COLO668 (cell line): Measurements from ENCODE around the gene NEUROD2.

Source experiments
- DNase-seq: peaks from one replicate; lab custom pipeline; 2025; ENCODE audit not compliant: unreplicated experiment; lab: John Stamatoyannopoulos, UW

The NEUROD2 gene

DNA sequence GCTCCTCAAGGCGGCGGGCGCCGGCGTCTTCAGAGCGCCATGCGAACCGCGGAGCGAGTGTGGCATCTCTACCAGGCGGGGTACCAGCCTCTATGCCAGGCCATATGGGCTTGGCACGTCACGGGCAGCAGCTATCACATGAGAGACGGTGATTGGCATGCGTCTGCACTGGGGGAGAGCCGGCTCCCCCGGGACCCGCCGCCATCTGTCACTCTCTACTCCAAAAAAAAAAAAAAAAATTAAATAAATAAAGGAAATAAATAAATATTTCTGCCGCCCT lies at the start of gene NEUROD2:
Gene NEUROD2 (minus strand): TSS at position 70 of the 280 bp plus-strand sequence. CDS start 1,321 bp downstream, outside the sequence.
- no peak for DNase-seq

DNA sequence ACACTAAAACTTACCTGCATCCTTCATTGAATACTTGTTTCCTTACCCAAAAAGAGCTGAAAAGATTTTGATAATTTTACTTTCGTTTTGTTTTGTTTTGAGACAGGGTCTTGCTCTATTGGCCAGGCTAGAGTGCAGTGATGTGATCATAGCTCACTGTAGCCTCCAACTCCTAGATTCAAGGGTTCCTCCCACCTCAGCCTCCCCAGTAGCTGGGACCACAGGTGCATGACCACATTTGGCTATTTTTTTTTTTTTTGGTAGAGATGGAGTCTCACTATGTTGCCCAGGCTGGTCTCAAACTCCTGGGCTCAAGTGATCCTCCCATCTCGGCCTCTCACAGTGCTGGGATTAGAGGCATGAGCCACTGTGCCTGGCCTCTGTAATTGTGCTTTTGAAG lies 47.4 kb upstream of the NEUROD2 start:
- DNase-seq, result no peak

DNA sequence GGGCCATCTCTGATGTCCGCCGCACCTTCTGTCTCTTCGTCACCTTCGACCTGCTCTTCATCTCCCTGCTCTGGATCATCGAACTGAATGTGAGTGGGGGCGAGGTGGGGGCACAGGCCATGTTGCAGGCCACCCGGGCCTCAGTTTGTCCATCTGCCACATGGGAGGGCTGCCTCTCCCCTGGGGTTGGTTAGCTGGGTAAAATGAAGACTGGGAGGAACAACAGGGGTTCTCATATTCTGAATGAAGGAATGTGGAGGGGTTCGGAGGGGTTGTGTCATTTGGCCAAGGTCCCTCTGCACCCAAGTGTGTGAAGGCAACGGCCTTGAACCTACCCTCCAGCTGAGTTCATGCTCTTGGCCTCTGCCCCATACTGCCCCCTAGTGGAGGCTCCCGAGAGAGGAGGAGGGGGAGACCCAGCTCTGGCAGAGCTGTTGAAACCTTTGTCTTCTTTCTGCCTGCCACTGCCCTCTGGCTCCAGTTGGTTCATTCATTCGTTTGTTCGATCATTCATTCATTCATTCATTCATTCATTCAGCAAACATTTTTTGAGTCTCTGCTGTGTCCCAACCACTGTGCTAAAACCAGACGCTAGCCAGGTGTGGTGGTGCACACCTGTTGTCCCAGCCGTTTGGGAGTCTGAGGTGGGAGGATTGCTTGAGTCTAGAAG lies 46.1 kb upstream of the NEUROD2 start:
- DNase-seq, result peak; percentile 57

DNA sequence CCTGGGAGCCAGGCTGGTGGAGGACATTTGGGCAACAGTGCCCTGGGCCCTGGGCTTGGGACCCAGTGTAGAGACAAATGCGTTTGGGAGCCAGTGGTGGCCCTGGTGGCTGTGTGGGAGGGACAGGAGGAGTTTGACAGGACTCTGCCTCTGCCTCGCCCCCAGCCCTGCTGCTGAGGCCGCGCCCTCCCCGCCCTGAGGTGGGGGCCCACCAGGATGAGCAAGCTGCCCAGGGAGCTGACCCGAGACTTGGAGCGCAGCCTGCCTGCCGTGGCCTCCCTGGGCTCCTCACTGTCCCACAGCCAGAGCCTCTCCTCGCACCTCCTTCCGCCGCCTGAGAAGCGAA lies 45.6 kb upstream of the NEUROD2 start:
- no peak for DNase-seq

DNA sequence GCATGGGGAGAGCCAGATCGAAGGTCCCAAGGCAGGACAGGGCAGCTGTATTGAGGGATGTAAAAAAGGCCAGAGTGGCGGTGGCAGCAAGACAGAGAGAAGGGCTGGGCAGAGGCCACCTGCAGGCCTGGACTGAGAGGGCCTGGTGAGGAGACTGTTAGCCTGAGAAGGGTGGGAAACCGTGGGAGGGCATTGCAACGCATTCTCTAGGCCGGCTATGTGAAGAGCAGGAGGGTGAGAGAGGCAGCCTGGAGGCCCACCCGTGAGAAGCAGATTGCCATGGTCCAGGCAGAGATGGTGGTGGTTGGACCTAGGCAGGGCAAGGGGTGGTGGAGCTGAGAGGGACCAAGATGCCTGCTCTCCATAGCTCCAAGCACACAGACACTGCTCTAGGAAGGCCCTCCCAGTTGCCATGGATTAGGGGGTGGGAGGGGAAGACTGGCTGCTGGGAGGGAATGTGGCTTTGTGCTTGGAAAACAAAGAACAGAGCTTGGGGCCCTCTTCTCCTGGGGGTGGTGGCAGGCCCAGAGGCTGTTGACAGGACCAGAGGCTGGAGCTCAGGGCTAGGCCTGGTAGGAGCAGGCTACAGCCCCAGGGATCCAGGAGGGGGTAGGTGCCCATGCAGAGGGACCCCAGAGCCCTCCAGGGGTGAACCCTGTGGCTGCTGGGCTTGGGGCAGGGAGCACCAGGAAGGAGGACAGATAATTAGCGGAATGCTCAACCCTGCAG lies 45.0 kb upstream of the NEUROD2 start:
- DNase-seq, result no peak

DNA sequence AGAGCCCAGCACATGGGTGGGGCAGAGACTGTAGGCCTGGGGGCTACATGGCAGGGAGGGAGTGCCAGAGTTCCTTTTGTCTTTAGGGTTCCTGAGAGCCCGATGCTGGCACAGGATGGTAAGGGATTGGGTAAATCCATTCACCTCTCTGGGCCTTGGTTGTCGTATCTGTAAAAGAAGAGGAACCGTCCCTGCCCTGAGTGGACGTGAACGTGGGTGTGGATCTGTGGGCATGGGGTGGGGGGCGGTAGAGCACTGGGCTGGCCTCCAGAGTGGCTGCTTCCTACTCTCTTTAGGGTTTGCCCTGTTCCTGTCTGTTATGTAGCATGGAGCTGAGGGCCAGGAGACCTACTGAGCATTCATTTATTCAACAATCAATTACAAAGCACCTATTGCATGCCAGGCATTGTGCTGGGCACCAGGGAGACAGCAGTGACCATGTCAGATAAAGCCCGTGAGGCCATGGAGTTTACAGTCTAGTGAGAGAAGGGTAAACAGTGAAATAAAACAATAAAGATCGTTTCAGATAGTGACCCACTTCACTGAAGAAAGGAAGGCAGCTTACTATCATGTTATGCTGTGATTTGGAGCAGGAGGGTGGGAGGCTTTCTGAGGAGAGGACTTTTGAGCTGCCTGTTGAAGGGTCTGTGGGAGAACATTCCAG lies 44.3 kb upstream of the NEUROD2 start:
- no peak for DNase-seq

DNA sequence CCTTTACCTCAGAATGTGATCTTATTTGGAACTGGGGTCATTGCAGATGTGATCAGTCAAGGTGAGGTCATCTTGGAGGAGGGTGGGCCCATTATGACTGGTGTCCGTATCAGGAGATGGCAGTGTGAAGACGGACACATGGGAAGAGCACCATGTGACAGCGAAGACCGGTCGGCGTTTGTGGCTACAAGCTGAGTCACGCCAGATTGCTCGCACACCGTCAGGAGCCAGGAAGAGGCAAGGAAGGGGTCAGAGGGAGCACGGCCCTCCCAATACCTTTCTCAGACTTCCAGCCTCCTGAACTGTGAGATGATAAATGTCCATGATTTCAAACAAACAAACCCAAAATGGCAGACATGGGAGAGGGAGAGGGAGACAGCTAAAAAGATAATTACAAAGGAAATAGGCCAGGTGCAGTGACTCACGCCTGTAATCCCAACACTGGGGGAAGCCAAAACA lies 42.4 kb upstream of the NEUROD2 start:
- DNase-seq, result no peak

DNA sequence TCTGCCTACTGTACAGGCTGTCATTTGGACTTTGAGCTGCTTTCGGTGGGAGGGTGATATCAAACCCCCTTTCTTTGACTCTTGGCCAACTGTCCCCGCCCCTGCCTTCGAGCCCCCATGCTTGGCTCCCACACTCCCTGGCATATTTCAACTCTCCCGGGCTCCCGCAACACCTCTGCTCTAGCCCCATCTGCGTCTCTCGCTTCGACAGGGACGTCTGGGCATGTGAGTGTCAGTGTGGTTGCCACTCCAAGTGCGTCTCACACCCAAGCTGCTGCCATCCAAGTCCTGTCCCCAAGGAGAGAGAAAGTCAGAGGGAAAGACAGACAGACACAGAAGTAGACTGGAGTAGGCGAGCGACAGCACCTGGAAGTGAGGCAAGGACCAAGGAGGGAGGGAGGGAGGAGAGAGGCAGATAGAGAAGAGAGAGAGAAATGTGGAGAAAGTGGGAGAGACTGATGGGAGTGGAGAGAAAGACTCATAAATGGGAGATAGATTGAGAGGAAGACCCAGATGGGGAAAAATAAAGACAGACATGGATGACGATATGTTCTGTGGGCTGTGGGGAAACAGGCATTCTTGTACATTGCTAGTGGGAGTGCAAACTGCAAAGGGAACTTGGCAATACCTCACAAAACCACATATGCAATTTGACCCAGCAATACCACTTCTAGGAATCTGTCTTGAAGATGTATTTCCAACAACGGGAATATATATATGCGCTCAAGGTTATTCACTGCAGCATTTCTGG lies 41.1 kb upstream of the NEUROD2 start:
- DNase-seq, result no peak

DNA sequence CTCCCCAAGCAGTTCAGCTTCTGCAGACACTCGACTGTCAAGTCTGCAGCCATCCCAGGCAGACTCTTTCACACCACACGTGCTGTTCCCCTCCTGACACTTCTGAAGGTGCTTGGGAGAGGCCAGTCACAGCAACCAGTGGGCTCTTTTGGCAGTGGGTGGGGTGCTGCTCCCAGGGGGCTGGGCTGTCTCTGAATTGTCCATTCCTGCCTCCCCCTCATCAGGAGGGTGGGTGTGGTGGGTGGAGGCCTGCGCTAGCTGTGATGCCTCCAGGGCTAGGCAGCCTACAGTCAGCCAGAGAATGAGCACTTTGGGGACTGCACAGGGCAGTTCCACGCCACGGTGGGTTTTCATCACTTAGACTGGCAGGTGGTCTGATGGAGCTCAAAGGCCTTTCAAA lies 39.5 kb upstream of the NEUROD2 start:
- no peak for DNase-seq

DNA sequence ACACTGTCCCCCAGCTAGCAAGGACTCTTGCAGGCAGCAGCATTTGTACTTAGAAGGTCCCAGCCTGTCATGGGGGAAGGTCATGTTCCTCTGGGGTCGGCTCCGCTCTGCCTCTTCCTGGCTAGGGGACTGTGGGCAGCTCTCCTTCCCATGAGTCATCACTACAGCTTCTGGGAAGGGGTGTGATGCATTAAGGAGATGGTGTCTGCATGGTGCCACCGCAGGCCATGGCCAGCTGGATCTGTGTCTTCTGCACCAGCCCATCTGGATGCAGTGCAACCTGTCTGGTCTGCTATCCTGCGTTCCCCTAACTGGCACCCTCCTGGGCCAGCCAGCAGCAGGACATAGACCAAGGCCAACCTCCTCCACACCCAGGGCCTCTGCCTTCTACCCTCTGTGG lies 35.6 kb upstream of the NEUROD2 start:
- no peak for DNase-seq

DNA sequence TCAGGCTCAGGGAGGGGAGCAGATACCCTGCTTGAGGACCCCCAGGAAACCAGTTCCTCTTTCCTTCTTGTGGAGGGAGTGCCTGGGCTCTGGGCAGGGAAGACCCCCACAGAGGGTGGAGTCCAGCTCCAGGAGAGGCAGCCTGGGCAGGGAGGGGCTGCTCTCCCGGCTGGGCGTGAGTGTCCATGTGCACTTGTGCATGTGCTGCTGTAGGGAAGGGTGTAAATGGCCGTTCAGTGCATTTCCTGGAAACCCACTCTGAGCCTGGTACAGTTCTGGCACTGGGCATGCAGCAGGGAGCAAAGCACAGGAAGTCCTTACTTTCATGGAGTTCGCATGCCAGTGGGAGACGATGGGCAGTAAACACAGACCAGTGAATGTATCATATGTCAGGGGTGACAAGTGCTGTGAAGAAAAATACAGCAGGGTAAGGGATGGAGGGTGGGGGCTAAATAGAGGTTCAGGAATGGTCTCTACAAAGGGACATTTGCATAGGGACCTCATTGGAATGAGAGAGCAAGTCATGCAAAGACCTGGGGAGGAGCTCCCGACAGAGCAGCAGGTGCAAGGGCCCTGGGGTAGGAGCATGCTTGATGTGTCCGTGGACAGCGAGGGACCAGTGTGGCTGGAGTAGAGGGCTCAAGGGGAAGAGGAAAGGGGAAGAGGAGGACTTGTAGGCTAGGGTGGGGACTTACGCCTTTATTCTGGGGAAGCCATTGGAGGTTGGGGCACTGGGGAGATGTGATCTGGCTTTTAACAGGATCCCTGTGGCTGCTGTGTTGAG lies 34.8 kb upstream of the NEUROD2 start:
- no peak for DNase-seq

DNA sequence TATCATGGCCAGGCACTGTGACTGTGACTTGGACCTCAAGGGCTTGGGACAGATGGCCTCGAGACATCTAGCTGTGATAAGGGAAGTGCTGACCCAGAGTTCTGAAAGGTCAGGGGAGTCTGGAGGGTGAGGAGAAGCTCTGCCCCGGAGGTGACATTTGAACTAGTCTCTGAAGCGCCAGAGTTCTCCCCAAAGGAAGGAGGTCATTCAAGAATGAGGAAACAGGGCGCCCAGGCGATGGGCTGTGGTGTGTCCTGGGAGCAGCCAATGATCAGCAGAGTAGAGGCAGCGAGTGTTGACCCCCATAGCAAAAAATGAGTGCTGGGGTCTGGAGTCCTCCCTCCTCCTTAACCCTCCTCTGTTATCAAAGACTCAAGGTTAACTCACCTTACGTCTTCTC lies 34.2 kb upstream of the NEUROD2 start:
- no peak for DNase-seq

DNA sequence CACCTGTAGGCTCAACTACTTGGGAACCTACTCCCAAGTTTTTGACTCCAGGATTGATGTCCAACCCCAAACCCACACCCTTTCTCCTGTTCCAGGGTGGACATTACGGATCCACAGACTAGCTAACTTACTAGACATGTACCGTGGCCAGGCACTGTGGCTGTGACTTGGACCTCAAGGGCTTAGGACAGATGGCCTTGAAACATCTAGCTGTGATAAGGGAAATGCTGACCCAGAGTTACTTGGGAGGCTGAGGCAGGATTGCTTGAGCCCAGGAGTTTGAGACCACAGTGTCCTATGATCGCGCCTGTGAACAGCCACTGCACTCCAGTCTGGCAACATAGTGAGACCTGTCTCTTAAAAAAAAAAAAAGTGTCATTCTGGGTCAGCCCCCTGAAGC lies 33.4 kb upstream of the NEUROD2 start:
- DNase-seq, result no peak

DNA sequence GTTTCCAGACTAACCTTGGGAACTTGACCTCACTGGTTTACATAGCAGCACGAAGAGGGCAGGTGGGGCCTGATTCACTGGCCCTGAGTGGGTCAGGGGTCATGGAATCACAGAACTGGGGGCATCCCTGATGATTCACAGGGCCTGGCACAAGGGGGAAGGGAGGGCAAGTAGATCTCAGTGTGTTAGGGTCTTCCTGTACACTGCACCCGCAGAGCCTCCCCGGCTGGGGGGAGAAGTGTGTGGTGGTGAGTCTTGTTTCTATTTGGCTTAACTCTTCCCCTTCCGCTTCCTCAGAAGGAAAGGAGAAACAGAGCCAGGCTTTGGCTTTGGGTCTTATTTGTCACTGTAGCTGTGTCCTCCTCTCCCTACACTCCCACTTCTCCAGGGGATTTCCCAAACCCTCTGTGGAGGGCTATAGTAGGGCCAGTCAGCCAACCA lies 32.9 kb upstream of the NEUROD2 start:
- no peak for DNase-seq

DNA sequence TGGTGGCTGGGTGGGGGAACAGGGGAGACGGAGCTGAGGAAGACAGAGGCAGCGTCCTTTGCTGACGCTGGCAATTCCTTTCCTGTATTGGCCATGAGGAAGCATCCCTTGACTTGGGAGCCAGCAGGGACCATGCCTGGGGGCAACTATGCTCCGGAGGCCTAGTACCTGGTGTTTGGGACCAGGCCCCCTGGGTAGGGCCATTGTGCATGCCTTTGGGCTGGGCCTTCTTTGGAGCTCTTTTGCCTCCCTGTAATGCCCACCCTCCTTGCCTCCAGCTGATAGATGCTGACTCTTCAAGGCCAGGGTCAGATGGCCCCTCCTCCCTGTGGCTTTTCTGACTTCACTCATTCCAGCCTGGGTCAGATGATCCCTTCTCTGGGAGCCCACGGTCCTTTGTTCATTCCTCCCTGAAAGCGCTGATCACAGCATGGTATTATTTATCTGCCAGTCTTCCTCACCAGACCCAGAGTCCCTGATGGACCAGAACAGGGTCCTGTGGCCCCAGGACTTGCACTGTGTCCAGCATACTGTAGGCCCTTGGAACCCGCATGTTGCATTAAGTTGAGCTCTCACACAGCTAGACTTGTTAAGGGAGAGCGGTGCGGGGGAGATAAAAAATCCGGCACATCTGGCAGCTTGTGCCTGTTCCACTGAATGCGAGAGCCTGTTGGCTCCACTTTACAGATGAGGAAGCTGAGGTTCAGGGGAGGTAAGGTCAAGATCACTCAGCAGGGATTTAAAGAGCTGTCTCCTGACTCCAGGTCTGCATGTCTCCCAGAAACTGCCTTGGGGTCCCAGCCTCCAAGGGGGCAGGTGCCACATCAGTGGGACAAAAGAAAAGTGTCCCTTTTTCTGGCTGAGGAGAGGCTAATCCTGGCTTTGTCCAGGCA lies 32.1 kb upstream of the NEUROD2 start:
- DNase-seq, result no peak

DNA sequence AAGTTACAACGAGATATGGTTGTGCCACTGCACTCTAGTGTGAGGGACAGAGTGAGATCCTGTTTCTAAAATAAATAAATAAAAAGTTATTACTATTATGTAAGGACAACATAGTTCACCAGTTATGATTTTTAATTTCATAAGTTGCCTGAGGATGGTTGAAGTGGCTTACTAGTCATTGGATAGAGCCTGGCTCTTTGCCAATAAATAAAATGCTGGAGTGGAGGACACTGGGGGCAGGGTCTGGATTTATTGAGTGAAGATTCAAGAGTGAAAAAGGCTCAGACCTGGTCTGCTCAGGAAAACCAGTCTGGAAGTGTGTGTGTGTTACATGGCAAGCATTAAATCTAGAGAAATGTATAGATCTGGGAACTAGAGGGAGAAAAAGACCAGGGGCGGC lies 31.3 kb upstream of the NEUROD2 start:
- no peak for DNase-seq

DNA sequence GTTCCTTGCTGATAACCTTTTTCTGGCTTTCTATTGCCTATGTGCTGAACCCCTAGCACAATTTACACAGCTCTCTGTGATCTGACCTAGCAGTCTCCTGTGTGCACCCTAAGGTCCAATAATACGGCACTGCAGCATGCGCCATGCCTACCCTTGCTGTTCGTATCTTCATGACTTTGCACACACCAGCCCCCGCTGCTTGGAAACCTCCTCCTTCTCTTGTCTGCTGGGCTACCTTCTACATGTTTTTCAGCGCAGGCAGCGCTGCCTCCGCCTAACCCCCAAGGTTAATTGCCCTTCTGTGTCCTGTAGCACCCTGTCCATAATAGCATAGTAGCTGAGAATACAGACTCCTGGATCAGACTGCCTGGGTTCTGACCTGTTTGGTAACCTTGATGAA lies 30.6 kb upstream of the NEUROD2 start:
- no peak for DNase-seq

DNA sequence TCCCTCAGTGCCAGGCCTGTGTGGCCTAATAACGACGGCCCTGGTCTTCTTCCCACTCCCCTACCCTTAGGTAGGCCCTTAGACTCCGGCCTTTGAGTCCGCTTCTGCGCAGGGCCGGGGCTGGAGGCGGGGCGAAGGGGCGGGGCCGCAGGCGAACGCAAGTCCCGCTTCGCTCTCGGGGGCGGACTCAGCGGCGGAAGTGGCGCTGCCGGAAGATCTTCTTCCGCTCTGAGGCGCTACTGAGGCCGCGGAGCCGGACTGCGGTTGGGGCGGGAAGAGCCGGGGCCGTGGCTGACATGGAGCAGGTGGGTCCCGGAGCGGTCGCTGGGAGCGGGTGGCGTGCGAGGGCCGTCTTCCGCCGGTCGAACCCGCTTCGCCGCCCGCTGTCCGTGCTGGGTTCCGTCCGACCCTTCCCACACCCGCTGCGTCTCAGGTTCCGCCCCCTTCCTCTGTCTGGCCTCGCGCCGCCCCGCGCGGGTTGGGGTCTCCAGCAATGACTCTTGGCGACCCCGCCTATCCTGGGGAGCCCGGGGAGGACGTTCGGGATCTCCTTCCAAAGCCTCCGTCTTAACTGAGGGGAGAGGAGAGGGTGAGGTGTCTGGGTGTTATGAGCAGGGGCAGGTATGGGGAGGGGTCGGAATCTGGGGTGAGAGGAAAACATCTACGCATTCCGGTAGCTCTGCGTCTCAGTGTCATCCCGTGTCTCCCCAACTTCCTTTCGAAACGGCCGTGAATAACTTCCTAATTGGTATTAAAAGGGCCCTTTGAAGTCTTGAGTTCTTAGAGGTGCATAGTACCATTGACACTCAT lies 29.4 kb upstream of the NEUROD2 start, which contains the start of gene STARD3:
Gene STARD3 (plus strand): TSS at position 218 of the 810 bp plus-strand sequence. CDS start 16,388 bp downstream, outside the sequence.
- peak; percentile 84 for DNase-seq

DNA sequence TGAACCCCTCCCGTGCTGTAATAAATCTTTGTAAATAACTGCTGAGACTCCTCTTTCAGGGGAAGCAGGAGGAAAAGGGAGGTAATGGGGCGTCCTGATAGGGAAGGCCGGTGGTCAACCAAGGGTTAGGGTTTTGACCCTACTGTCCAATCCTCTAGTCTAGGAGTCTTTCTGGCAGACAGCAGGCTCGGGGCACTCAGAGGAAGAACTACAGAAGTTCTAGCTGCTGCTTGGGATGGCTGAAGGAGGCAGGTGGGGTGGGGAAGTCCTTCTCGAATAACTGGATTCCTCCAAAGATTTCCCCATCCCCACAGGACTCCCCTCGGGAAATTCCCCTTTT lies 28.8 kb upstream of the NEUROD2 start:
- no peak for DNase-seq
